ENCODE measurements around the gene NRM.
"Not testable (repeated sequence)": the region's sequence is repeated elsewhere in the genome, so short reads cannot be mapped to it uniquely, and the experiment has no call there.

Gene NRM

DNA sequence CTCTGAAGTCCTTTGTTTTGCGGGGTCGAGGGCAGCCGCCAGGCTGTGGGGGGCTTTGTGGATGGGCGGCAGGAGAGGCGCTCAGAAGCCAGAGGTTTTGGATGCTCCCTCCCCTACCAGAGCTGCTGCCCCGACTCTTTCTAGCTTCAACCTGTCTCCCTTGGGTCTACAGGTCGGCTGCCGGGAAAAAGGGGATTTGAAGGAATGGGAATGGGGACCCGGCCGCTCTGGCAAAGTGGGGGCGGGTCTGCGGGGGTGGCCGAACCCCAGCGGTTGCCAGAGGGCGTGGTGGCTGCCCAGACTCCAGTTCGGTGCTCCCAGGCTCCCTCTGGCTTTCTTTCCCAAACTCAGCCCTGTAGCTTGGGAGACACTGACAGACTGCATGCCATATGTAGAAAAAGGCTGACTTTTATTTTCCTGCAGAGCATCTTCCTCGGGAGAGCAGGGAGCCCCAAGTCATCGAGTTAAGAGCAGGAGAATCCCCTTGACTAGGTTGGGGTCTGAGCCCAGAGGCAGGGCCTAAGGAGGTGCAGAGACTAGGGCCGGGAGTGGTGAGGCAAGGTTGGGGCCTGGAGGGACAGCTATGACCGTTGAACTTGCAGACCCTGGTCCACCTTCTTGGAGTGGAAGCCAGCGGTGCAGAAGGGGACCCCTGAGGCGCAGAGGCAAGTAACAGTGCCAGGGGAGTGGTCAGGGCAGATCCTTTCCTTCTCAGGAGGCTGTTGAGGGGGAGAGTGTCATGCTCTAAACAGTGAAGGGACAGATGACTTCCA lies 2.9 kb downstream of the NRM start:
- no peak for DNase-seq

DNA sequence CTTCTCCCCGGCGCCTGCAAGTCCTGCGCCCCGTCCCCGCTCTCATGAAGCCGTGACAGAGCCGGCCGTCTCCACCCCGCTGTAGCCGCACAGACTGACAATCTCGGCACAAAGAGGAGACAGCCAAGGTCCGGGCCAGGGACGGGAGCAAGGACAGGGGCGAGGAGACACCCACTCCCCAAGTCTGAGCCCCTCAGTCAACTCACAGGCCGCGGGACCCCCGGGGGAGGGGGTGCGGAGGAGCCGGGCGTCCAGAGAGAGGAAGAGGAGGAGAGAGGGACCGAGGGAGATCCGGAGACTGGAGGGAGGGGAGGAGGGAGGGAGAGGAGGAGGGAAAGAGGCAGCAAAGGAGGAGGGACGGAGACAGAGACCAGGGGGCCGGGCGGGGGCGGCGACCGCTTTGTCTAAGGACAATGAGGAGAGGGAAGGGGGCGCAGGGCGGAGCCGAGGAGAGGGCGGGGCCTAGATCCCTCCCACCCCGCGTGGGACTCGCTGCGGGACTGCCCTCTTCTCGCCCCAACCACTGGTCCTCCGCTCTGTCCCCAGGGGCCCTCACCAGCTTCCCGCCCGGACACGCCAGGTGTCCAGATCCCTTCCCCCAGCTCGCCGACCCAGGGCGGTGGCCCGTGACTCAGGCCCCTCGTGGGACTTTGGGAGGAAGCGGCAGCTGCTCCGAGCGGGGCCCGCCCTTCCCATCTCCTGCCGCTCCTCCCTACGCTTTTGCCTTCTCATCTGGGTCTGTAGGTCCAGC lies 3.7 kb downstream of the NRM start:
- DNase-seq: peak; percentile 62

DNA sequence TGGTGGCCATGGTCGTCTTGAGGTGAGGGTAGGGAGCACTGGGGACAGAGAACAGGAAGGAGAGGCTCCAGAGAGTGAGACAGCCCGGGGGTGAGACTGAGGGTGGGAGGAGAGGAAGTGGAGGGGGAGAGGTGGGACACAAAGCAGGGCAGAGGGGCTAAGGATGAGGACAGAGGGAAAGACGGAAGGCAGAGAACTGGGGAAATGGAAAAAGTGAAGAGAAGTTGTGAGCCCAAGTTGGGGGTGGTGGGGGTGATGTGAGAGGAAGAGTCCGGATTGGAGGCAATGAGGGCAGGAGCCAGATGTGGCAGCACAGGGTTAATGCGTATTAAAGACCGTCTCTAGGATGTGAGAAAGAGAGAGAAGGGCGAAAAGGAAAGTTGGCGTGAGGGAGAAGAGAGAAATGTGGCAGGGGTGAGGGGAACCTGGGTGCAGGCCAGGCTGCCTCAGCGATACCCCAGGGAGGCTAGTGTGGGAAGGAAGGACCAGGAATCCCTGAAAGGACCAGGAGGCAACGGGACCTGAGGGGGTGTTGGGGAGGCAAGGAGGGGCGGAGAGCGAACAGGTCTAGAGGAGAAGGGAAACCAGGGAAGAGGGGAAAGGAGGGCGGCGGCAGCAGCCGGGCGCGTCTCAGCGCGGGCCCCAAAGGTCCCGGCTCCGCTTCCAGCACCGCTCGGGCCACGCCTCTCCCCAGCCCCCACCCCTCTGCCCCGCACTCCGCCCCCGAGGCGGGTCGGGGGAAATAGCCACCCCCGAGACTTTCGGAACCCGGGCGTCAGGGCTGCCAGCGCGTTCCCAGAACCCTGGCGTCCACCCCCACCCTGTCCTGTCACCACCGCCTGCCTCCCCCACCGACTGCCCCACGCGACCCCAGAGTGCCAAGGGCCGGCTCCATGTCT lies 4.5 kb downstream of the NRM start, which contains the start of gene PPP1R18:
Gene PPP1R18 (minus strand): TSS at position 637 of the 899 bp plus-strand sequence. CDS start 627 bp downstream, at position 10.
- no peak for DNase-seq

- DNase-seq: no peak
Measured at GRCh38 chr6:30685157-30686008, 5.4 kb downstream of the NRM start.

GRCh38 chr6:30684386-30685156 lies 6.2 kb downstream of the NRM start:
- no peak for DNase-seq

GRCh38 chr6:30683980-30684338 lies 6.8 kb downstream of the NRM start:
- no peak for DNase-seq

- DNase-seq: no peak
Measured at GRCh38 chr6:30683183-30683979, 7.4 kb downstream of the NRM start.

- DNase-seq: no peak
Measured at GRCh38 chr6:30682143-30683117, 8.4 kb downstream of the NRM start.

DNA sequence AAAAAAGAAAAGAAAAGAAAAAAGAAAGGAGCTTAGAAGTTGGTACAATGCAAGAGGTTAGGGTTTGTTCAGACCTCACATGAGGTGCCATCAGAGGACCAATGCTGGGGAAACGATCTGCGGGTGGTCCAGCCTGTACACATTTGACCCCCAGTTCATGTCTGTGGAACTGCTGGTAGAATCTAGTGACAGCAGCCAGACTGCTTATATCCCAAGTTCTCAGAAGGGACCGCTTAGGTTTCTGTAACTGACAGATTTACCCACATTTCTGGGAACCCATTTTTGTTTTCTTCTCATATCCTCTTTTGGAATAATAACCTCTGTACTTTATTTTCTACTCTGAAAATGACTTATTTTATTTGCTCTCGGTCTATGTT lies 9.0 kb downstream of the NRM start:
- no peak for DNase-seq

DNA sequence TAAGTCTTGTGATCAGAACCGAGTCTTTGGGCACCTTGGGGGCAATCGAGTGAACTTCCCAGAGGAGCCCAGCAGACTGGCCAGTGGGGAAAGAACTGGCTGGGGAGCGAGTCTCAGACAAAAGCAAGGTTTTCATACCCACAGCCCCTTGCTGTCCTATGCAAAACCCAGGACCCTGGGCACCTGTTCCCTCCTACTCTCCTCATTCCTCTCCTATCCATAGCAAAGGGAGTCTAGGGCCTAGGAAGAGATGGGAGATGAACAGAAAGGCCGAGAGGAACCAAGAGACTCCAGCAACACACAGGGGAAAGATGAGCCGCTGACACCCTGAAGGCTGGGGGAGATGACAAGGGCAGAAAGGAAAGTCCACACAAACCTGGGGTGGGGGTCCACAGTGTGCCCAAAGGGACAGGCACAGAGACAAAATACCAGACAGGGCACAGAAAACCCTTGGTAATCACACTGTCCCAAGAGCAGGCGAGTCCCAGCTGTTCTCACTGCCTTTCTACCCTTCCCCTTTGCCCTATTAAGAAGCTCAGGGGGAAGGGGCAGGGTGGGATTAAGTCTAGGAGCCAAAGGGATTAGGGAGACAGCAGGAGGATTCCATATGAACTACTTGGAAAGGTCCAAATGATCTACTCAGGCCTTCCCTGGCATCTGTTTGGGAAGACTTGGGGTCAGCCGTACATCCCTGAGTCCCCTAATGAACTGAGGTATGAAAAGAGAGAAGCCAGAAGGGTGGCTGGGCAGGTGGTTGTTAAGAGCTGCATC lies 10.8 kb downstream of the NRM start:
- DNase-seq: no peak

DNA sequence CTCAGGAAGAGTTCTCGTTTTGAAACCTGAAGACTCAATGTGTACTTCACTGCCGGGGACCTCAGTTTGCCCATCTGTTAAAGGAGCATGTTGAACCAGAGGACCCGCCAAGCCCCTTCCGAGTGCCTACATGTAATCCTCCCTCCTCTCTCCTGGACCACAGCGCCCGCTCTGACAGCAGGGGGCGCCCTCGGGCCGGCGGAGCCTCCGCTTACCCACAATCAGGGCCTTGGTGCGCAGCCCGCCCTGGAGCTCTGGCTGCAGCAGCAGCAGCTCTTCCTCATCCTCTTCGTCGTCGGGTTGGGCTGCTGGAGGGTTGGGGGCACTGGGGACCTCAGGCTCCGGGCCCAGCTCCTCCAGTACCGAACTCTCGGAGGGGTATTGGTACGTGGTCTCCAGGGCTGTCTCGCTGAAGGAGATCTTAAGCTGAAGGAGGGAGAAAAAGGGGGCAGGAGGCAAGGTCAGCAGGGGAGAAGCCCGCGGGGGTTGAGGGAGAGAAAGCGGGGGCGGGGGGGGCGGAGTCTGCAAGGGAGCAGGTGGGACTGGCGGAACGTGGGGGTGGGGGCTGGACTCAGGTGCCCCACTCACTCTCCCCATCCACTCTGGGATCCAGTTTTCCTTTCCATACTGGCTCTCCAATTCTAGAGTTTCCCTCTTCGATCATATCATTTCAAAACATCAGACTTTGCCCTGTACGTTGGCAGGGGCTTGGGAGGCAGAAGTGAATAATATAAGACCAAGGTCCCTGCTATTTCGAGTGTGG lies 11.6 kb downstream of the NRM start:
- DNase-seq: peak; percentile 46

- no peak for DNase-seq
Measured at GRCh38 chr6:30676660-30677285, 14.0 kb downstream of the NRM start.

- peak; percentile 82 for DNase-seq
Measured at GRCh38 chr6:30672445-30673253, 18.1 kb downstream of the NRM start, which contains the start of gene DHX16. Gene DHX16 (minus strand): TSS chr6:30673006. CDS start chr6:30672841, 165 bp downstream.

DNA sequence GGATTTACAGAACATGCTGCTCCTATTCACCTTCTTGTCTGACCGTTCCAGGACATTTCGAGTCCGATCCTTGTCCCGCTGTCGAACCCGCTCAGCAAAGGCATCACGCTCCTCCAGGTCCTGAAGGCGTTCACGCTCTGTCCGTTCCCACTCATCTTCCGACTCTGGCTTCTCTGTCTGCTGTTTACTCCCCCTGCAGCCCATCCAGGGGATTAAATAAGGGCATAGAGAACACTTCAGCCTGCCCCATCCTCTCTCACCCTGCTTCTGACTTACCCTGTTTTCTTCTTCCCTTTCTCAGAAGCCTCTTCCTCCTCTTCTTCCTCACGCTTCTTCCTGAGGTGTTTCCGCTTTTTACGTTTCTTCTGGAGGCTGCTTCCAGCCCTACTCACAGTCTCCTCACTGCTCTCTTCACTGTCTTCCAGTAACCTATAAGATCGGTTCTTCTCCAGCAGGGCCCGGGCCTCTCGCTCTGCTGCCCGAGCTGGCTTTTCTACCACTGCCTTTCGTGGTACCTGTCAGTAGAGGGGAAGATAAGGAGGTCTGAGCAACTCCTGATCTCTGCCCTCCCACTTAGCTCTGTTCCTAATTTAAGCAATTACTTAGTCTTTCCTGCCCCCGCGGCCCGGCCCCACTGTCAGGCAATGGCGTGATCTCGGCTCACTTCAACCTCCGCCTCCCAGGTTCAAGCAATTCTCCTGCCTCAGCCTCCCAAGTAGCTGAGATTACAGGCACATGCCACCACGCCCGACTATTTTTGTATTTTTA lies 19.8 kb downstream of the NRM start:
- DNase-seq: no peak

DNA sequence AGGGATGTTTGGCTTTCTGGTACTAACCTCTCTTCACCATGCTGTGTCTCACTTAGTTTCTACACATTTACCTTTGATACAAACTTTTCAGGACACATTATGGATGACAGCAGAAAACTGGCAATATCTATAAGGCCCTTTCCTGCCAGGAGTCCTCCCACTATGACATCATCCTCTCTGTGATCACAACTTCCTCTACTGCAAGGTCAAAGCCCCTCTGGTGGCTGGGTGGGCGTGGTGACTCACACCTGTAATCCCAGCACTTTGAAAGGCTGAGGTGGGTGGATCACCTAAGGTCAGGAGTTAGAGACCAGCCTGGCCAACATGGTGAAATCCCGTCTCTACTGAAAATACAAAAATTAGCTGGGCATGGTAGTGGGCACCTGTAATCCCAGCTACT lies 24.5 kb downstream of the NRM start:
- DNase-seq: not testable (repeated sequence)
